Left ventricle myocardium inferior (tissue), 1 donor: ENCODE results near the gene MGAT4A. TPM values are rescaled to one million over a fixed set of nuclear protein-coding genes. Genes with fewer than 3 reads are reported as not detected.
A peak's percentile ranks its signal among the peaks of the same experiment; 100 is the strongest.
"Not testable (repeated sequence)": the region's sequence is repeated elsewhere in the genome, so short reads cannot be mapped to it uniquely, and the experiment has no call there.

Source experiments
- DNase-seq: peaks from one replicate; pipeline ENCODE4 v3.0.0-alpha.2; 2020
- H3K27ac ChIP-seq: fragments of 200-600 bp; replicated peaks from 2 replicates; pipeline ENCODE4 v1.8.0; 2021
- H3K27me3 ChIP-seq: fragments of 200-600 bp; 2 replicates; pipeline ENCODE4 v1.8.0; 2021; ENCODE audit warnings: low read depth
- H3K36me3 ChIP-seq: fragments of 200-600 bp; 2 replicates; pipeline ENCODE4 v1.8.0; 2021
- H3K4me1 ChIP-seq: fragments of 200-600 bp; 2 replicates; pipeline ENCODE4 v1.8.0; 2021
- H3K4me3 ChIP-seq: fragments of 200-600 bp; 2 replicates; pipeline ENCODE4 v1.8.0; 2021; ENCODE audit warnings: mild to moderate bottlenecking, moderate library complexity
- H3K9me3 ChIP-seq: fragments of 200-600 bp; replicated peaks from 2 replicates; pipeline ENCODE4 v1.8.0; 2021
- CTCF ChIP-seq: fragments of 200-600 bp; IDR thresholded peaks from 2 replicates; pipeline ENCODE4 v1.8.0; 2021; ENCODE audit warnings: antibody characterized with exemption, mild to moderate bottlenecking, borderline replicate concordance
- intact Hi-C: fragments of 100-400 bp; cut with micrococcal nuclease; formaldehyde crosslinking; loops from one replicate; pipeline ENCODE4 v1.11.0; 2022
- total RNA-seq: library from RNA; stranded (reverse); fragmentation: NEBNext Ultra II Directional; extraction: Animal tissue kit (Norgen Biotek cat#: 25700); gene quantifications from one replicate; pipeline ENCODE4 v1.2.1, GENCODE V29; 2021
- donor health status: DM: no; HTN: yes; CAD: no; lungs with severe emphysema.

MGAT4A gene
- total RNA-seq, 1 donor from 2014 or later = 18.4 TPM

DNA sequence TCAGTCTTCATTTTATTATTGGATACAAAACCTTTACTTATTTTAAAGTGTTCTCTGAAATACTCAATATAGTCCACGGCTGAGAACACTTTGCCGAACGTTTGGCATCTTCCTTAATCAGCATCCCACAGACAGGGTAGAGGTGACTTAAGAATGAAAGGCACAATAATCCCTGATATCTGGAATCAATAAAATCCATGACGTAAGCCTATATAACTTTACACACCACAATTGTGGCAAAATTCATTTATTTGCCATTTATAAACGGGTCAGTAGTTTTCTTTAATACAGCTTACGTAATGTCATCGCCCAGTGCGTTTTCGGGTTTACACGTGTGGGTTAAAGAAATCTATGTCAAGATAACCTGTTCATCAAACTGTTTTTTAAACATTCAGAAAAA is 1.3 kb downstream of the MGAT4A start:
- Histone ChIP-seq H3K4me1 (peaks cover 76% of the 10 kb centered on the region), H3K36me3 (no peaks in the 10 kb centered on the region), H3K4me3 (peak overlapping the region; percentile 89), H3K27me3 (no peaks in the 10 kb centered on the region), H3K27ac (peak overlapping the region; percentile 90), H3K9me3 (no peaks in the 10 kb centered on the region)
- DNase-seq = no peak
- no peak for TF ChIP-seq CTCF
- intact Hi-C loops = no loop called here

DNA sequence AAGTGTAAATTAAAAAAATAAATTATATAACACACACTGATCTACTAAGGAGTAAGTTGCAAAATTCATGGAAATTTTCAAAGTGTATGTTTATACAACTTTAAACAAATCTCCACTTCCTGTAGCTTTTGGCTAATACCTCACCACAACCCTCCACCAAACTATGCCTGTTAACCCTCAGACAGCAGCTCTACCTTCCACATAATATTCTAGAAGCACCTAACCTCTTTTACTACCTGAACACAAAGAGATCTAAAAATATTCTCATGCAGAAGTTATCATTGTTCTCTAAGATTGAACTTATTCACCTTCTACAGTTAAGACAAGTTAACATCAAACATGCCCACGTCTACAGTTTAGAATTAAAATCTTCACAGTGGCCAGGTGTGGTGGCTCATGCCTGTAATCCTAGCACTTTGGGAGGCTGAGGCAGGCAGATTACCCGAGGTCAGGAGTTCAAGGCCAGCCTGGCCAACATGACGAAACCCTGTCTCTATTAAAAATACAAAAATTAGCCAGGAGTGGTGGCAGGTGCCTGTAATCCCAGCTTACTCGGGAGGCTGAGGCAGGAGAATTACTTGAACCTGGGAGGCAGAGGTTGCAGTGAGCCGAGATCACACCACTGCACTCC is 2.7 kb downstream of the MGAT4A start:
- peaks cover 86% of the 10 kb centered on the region for H3K4me1 ChIP-seq

DNA sequence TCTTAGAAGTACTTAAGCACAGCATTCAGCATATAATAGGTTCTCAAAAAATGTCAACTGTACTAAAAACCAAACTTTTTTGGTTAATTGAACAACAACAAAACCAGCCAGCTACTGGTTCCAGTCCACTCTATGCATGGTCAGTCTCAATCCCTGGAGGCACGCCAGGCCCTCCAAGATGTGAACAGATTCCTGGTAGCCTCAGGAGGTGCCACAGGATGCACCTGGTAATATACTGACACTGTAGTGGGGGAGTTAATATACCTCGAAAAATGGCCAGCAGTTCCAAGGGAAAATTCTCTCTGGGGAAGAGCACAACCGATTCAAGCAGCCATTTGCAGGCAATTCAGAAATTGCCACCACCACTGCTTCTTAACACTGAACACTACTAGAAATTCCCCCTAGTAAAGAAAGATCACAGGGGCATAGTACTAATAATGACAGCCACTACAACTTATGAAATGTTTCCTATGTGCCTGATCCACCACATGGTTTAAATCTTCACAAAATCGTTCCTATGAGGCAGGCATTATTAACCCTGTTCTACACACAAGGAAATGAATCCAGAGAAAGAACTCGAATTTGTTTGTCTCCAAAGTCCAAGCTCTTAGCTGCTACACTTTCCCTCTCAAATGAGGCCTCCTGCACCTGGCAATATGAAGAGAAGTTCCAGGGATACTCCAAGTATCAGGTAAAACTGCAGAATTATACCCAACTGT is 3.4 kb downstream of the MGAT4A start:
- intact Hi-C loops = no loop called here
- no peaks in the 10 kb centered on the region for H3K27me3 ChIP-seq
- H3K27ac ChIP-seq = peak overlapping the region; percentile 90
- H3K4me1 ChIP-seq = peaks cover 87% of the 10 kb centered on the region
- H3K9me3 ChIP-seq = no peaks in the 10 kb centered on the region
- no peak for TF ChIP-seq CTCF
- H3K4me3 ChIP-seq = peak overlapping the region; percentile 89
- H3K36me3 ChIP-seq = peaks cover 10% of the 10 kb centered on the region
- DNase-seq = peak; percentile 45

More for the DNA sequence above, 2.7 kb downstream of the MGAT4A start:
- H3K27me3 ChIP-seq, H3K9me3 ChIP-seq, H3K36me3 ChIP-seq, intact Hi-C loops, DNase-seq: not testable (repeated sequence)
- peak overlapping the region; percentile 90 for H3K27ac ChIP-seq
- H3K4me3 ChIP-seq = peak overlapping the region; percentile 89

GRCh38 chr2:98726735-98727368 is 4.1 kb downstream of the MGAT4A start:
- Histone ChIP-seq H3K36me3 (peaks cover 17% of the 10 kb centered on the region), H3K9me3 (no peaks in the 10 kb centered on the region), H3K4me3 (peak overlapping the region; percentile 89), H3K27ac (peak overlapping the region; percentile 90), H3K4me1 (peaks cover 80% of the 10 kb centered on the region), H3K27me3 (no peaks in the 10 kb centered on the region)
- TF ChIP-seq CTCF = no peak
- intact Hi-C loops = no loop called here
- DNase-seq = no peak

GRCh38 chr2:98726205-98726604 is 4.7 kb downstream of the MGAT4A start:
- no peak for TF ChIP-seq CTCF
- Histone ChIP-seq H3K4me3 (peak overlapping the region; percentile 89), H3K4me1 (peaks cover 73% of the 10 kb centered on the region), H3K36me3 (peaks cover 21% of the 10 kb centered on the region), H3K27me3 (no peaks in the 10 kb centered on the region), H3K27ac (peak overlapping the region; percentile 90), H3K9me3 (peaks cover 3% of the 10 kb centered on the region)
- DNase-seq = no peak
- intact Hi-C loops = no loop called here

- Histone ChIP-seq H3K36me3 (peaks cover 38% of the 10 kb centered on the region), H3K27me3 (no peaks in the 10 kb centered on the region), H3K9me3 (peaks cover 20% of the 10 kb centered on the region), H3K4me1 (peaks cover 37% of the 10 kb centered on the region), H3K4me3 (no peak overlapping the region), H3K27ac (no peak overlapping the region)
- no peak for DNase-seq
- no peak for TF ChIP-seq CTCF
- intact Hi-C loops = no loop called here
Observed at GRCh38 chr2:98720286-98720685, 10.6 kb downstream of the MGAT4A start.
